Endothelial cell of umbilical vein (primary cell): ENCODE data around the gene KRCC1.

Source experiments
- CTCF ChIP-seq, 2 donors: IDR thresholded peaks; 1 replicate in 1 of 2; 2 replicates in 1 of 2; pipeline ENCODE4 v1.5.1; 2011; ENCODE audit warnings: low read length in 2 of 2, mild to moderate bottlenecking in 2 of 2, moderate library complexity in 2 of 2, control low read depth in 1 of 2, inconsistent platforms in 1 of 2, low read depth in 1 of 2; ENCODE audit not compliant: insufficient read depth in 1 of 2; ENCODE audit errors: extremely low read depth in 1 of 2
- JUN ChIP-seq: IDR thresholded peaks from 2 replicates; pipeline ENCODE4 v1.6.1; 2011; ENCODE audit warnings: borderline replicate concordance, low read depth; ENCODE audit not compliant: insufficient read length, insufficient read depth
- MYC ChIP-seq: IDR thresholded peaks from one replicate; pipeline ENCODE4 v1.6.1; 2011; ENCODE audit warnings: mild to moderate bottlenecking, low read depth, low read length
- POLR2A ChIP-seq: IDR thresholded peaks from 2 replicates; pipeline ENCODE4 v1.6.1; 2012; ENCODE audit warnings: low read depth, mild to moderate bottlenecking, control low read depth, low read length
- POLR2AphosphoS5 ChIP-seq: IDR thresholded peaks from 2 replicates; pipeline ENCODE4 v1.6.1; 2012; ENCODE audit warnings: low read depth, mild to moderate bottlenecking, control low read depth, low read length, moderate library complexity; ENCODE audit not compliant: insufficient read depth
- TF ChIP-seq, protein P1 (sequence below): IDR thresholded peaks from 2 replicates; pipeline ENCODE4 v1.6.1; 2011; ENCODE audit not compliant: insufficient read depth, insufficient read length

DNA sequence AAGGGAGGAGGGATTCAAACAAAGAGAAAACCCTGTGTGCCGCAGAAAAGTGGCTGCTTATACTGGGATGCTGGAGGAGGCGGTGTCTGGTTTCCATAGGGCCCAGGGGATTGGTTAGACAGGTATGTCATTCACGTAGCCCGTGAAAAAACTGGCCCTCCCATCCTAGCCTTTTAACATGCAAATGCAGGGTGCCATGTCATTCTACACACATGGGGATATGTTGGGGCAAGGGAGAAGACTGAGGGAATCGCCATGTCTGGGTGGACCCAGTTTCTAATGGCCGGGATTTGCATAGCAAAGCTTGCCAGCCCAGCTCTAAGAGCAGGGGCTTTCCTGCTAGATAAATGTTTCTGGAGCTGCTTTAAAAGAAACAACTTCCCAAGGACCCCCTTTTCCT is 31.1 kb downstream of the KRCC1 start:
- TF ChIP-seq, protein P1, sequence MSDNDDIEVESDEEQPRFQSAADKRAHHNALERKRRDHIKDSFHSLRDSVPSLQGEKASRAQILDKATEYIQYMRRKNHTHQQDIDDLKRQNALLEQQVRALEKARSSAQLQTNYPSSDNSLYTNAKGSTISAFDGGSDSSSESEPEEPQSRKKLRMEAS = no peak
- TF ChIP-seq CTCF (IDR thresholded peaks at IDR 0.05; ENCODE audit: extremely low read depth in 1 of 2, insufficient read depth in 1 of 2, low read depth in 1 of 2, low read length in 2 of 2) (no peak), POLR2AphosphoS5 (no peak), JUN (no peak), POLR2A (no peak), MYC (no peak)
